Neural progenitor cell (in vitro differentiated cells): ENCODE results near the gene DCLRE1A.

Experiments
- CTCF ChIP-seq: fragments of 200-600 bp; sonication (generic); IDR thresholded peaks from 2 replicates; pipeline ENCODE4 v1.5.1; 2017; ENCODE audit warnings: antibody characterized with exemption, mild to moderate bottlenecking
- EZH2 ChIP-seq: fragments of 200-600 bp; sonication (generic); IDR thresholded peaks from 2 replicates; pipeline ENCODE4 v1.6.1; 2017; ENCODE audit warnings: antibody characterized with exemption, mild to moderate bottlenecking, moderate library complexity
- EZH2phosphoT487 ChIP-seq: fragments of 200-600 bp; sonication (generic); IDR thresholded peaks from 2 replicates; pipeline ENCODE4 v1.6.1; 2017; ENCODE audit warnings: antibody characterized with exemption

DNA sequence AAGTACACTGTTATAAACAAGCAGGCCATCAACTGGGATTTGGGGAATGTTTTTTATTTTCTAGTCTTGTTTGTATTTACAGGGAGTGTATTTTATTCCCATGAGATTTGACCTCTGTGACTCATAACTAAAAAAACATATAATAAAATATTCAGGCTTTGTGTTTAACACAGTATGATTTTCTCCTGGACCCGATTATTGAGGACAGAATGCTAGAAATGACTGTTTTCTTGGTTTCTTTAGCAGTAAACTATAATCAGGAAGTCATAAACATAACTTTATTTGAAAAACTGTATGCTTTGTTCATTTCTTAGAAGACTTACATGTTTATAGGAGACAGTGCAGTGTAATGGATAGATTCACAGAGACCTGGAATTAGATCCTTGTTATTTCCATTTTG, 2.7 kb upstream of the DCLRE1A start:
- TF ChIP-seq CTCF: no peak
- no peak for TF ChIP-seq EZH2
- no peak for TF ChIP-seq EZH2phosphoT487
